Upper lobe of right lung (tissue), 1 donor: ENCODE data around the gene TMCO6. TPM values are rescaled to one million over a fixed set of nuclear protein-coding genes. Genes with fewer than 3 reads are reported as not detected.

ENCODE experiments used
- ATAC-seq: fragments of 200-7000 bp; cut with Tn5 transposase; one replicate; pipeline ENCODE4 v1.9.1; 2020; ENCODE audit warnings: mild to moderate bottlenecking, moderate library complexity
- DNase-seq: peaks from one replicate; pipeline ENCODE4 v3.0.0-alpha.2; 2020
- H3K27ac ChIP-seq: fragments of 200-600 bp; one replicate; pipeline ENCODE4 v1.8.0; 2022
- H3K27me3 ChIP-seq: fragments of 200-600 bp; one replicate; pipeline ENCODE4 v1.8.0; 2022; ENCODE audit warnings: mild to moderate bottlenecking
- H3K36me3 ChIP-seq: fragments of 200-600 bp; one replicate; pipeline ENCODE4 v1.8.0; 2022
- H3K4me1 ChIP-seq: fragments of 200-600 bp; one replicate; pipeline ENCODE4 v1.8.0; 2022
- H3K4me3 ChIP-seq: fragments of 200-600 bp; one replicate; pipeline ENCODE4 v1.8.0; 2022; ENCODE audit warnings: mild to moderate bottlenecking
- H3K9me3 ChIP-seq: fragments of 200-600 bp; one replicate; pipeline ENCODE4 v1.8.0; 2022
- intact Hi-C: fragments of 100-400 bp; cut with DNase I; formaldehyde crosslinking; loops from one replicate; pipeline ENCODE4 v1.11.0; 2022
- total RNA-seq: library from RNA; stranded (reverse); fragmentation: NEBNext Ultra II Directional; extraction: Animal tissue kit (Norgen Biotek cat#: 25700); gene quantifications from one replicate; pipeline ENCODE4 v1.2.1, GENCODE V29; 2021
- TF ChIP-seq, protein P1 (sequence below): fragments of 200-600 bp; IDR thresholded peaks from one replicate; pipeline ENCODE4 v1.8.0; 2022; ENCODE audit warnings: antibody characterized with exemption
- donor health status: DM: no; HTN: yes; CAD: no; lungs with severe emphysema.

The TMCO6 gene
- total RNA-seq, 1 donor from 2014 or later = 10.7 TPM

DNA sequence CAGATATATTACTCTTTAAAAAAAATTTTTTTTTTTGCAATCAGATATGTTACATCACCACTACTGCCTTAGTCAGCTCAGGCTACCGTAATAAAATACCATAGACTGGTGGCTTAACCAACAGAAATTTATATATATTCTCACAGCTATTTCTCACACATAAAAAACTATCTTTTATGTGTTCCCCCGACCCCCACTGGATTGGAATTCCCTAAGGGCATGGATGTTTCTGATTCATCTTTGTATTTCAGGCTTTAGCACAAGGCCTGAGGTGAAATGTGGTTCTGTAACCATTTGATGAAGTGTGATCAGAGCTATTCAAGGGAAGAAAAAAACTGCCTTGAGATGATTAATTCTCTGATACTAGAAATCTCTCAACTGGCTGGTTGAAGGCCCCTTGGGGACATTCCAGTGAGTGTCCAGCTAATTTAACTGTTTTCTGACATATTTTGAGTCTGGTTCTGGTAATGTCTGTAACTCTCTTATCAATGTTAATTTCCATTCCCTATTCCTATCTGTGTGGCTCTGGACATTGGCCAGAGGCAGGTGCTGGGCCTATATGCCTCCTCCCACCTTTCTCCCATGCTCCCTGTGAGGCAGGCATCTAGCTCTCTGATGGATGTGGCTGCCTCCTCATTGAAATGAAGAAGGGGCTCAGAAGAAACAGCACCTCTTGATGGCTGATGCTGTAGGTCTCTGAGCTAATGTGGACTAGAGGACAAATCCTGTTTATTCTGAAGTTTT lies 8.8 kb upstream of the TMCO6 start:
- no peak for ATAC-seq

DNA sequence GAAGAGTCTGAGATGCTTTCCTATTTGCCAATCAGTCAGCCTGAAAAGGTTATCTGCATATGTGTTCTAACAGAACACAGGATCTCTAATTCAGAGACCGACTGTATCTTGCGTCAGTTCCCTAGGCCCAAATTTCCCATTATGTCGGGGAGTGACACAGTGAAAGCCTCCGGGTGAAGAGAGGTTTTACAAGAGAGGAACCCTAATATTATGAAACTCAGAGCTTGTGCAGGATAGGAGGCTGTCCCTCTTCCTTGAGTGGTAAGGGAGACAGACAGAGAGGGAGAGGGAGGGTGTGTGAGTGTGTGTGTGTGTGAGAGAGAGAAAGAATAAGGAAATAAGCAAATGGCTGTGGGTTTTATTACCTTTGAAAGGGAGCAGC lies 8.2 kb upstream of the TMCO6 start:
- H3K4me3 ChIP-seq = peak overlapping the region; percentile 61
- H3K4me1 ChIP-seq = peaks cover 24% of the 10 kb centered on the region
- no peaks in the 10 kb centered on the region for H3K9me3 ChIP-seq
- no peaks in the 10 kb centered on the region for H3K36me3 ChIP-seq
- peak overlapping the region; percentile 85 for H3K27ac ChIP-seq
- TF ChIP-seq, protein P1, sequence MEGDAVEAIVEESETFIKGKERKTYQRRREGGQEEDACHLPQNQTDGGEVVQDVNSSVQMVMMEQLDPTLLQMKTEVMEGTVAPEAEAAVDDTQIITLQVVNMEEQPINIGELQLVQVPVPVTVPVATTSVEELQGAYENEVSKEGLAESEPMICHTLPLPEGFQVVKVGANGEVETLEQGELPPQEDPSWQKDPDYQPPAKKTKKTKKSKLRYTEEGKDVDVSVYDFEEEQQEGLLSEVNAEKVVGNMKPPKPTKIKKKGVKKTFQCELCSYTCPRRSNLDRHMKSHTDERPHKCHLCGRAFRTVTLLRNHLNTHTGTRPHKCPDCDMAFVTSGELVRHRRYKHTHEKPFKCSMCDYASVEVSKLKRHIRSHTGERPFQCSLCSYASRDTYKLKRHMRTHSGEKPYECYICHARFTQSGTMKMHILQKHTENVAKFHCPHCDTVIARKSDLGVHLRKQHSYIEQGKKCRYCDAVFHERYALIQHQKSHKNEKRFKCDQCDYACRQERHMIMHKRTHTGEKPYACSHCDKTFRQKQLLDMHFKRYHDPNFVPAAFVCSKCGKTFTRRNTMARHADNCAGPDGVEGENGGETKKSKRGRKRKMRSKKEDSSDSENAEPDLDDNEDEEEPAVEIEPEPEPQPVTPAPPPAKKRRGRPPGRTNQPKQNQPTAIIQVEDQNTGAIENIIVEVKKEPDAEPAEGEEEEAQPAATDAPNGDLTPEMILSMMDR = no peak
- H3K27me3 ChIP-seq = no peaks in the 10 kb centered on the region
- DNase-seq (no peak), ATAC-seq (peak; percentile 47)
- intact Hi-C loops = loop anchor here (10.0 kb wide), 1 partner anchor 66 kb away; the partner anchor contains the start of genes APBB3 and SLC35A4

More for the DNA sequence above, 8.8 kb upstream of the TMCO6 start:
- intact Hi-C loops = loop anchor here (10.0 kb wide), 1 partner anchor 66 kb away; the partner anchor contains the start of genes APBB3 and SLC35A4
- TF ChIP-seq, protein P1 = no peak
- DNase-seq = no peak
- peak overlapping the region; percentile 85 for H3K27ac ChIP-seq
- H3K9me3 ChIP-seq = no peaks in the 10 kb centered on the region
- H3K4me1 ChIP-seq = peaks cover 24% of the 10 kb centered on the region
- peak overlapping the region; percentile 61 for H3K4me3 ChIP-seq
- no peaks in the 10 kb centered on the region for H3K27me3 ChIP-seq
- H3K36me3 ChIP-seq = no peaks in the 10 kb centered on the region

GRCh38 chr5:140631831-140632365 lies 7.4 kb upstream of the TMCO6 start:
- ATAC-seq (peak; percentile 63), DNase-seq (no peak)
- Histone ChIP-seq H3K36me3 (no peaks in the 10 kb centered on the region), H3K4me1 (peaks cover 24% of the 10 kb centered on the region), H3K9me3 (no peaks in the 10 kb centered on the region), H3K4me3 (peak overlapping the region; percentile 61), H3K27ac (peak overlapping the region; percentile 85), H3K27me3 (no peaks in the 10 kb centered on the region)
- TF ChIP-seq, protein P1 = no peak
- intact Hi-C loops = loop anchor here (10.0 kb wide), 1 partner anchor 67 kb away; the partner anchor contains the start of genes APBB3 and SLC35A4

GRCh38 chr5:140632366-140633020 lies 6.8 kb upstream of the TMCO6 start:
- H3K27ac ChIP-seq = peak overlapping the region; percentile 85

GRCh38 chr5:140633021-140633471 lies 6.2 kb upstream of the TMCO6 start, which contains the start of gene CD14:
CD14 (minus strand) TSS chr5:140633175; CDS start chr5:140633071, 104 bp downstream.
- TF ChIP-seq, protein P1 = no peak
- Histone ChIP-seq H3K9me3 (no peaks in the 10 kb centered on the region), H3K27me3 (no peaks in the 10 kb centered on the region), H3K27ac (peak within 1 kb of the TSS; percentile 85), H3K36me3 (no peaks in the 10 kb centered on the region), H3K4me1 (peaks cover 24% of the 10 kb centered on the region), H3K4me3 (peak within 1 kb of the TSS; percentile 61)
- intact Hi-C loops = loop anchor here (10.0 kb wide), 1 partner anchor 68 kb away; the partner anchor contains the start of genes APBB3 and SLC35A4
- ATAC-seq (peak; percentile 62), DNase-seq (peak; percentile 79)

More at GRCh38 chr5:140632366-140633020, 6.8 kb upstream of the TMCO6 start:
- Histone ChIP-seq H3K27me3 (no peaks in the 10 kb centered on the region), H3K4me1 (peaks cover 24% of the 10 kb centered on the region), H3K4me3 (peak overlapping the region; percentile 61), H3K36me3 (no peaks in the 10 kb centered on the region), H3K9me3 (no peaks in the 10 kb centered on the region)
- intact Hi-C loops = loop anchor here (10.0 kb wide), 1 partner anchor 68 kb away; the partner anchor contains the start of genes APBB3 and SLC35A4
- peak; percentile 92 for DNase-seq
- TF ChIP-seq, protein P1 = no peak
- peak; percentile 73 for ATAC-seq
